ENCODE measurements around the gene SMG9. TPM values are rescaled to one million over a fixed set of nuclear protein-coding genes. Genes with fewer than 3 reads are reported as not detected.

Gene SMG9
- total and polyA plus RNA-seq, 4 donors = 5.4 to 8.9 (median 5.8) TPM

GRCh38 chr19:43783636-43784035 lies 28.9 kb upstream of the SMG9 start:
- no peaks in the 10 kb centered on the region for H3K36me3 ChIP-seq (ENCODE audit: control insufficient read depth in 4 of 4, insufficient read depth in 3 of 4, low read depth in 1 of 4, low read length in 3 of 4)
- H3K27me3 ChIP-seq (ENCODE audit: control insufficient read depth in 4 of 4, insufficient read depth in 4 of 4, low read length in 3 of 4) = no peaks in the 10 kb centered on the region
- H3K9me3 ChIP-seq (ENCODE audit: control insufficient read depth in 4 of 4, low read length in 3 of 4) = no peaks in the 10 kb centered on the region
- H3K9ac ChIP-seq (ENCODE audit: low read depth in 1 of 2, low read length in 2 of 2) = no peak overlapping the region
- H3K4me3 ChIP-seq (ENCODE audit: low read depth in 1 of 3, low read length in 3 of 3) = no peak overlapping the region
- 85% methylated on average over 8 of the region's 8 CpGs for WGBS
- H3K4me1 ChIP-seq (ENCODE audit: control insufficient read depth in 4 of 4, insufficient read depth in 4 of 4, low read length in 3 of 4) = no peaks in the 10 kb centered on the region
- no peak overlapping the region for H3K27ac ChIP-seq (ENCODE audit: low read depth in 1 of 2, low read length in 2 of 2)
- no peak for DNase-seq (ENCODE audit: low spot score)
- TF ChIP-seq TAF1 (conservative IDR thresholded peaks at IDR 0.05) (no peak), FOXA2 (IDR thresholded peaks at IDR 0.05) (no peak), RXRA (IDR thresholded peaks at IDR 0.05) (no peak)

DNA sequence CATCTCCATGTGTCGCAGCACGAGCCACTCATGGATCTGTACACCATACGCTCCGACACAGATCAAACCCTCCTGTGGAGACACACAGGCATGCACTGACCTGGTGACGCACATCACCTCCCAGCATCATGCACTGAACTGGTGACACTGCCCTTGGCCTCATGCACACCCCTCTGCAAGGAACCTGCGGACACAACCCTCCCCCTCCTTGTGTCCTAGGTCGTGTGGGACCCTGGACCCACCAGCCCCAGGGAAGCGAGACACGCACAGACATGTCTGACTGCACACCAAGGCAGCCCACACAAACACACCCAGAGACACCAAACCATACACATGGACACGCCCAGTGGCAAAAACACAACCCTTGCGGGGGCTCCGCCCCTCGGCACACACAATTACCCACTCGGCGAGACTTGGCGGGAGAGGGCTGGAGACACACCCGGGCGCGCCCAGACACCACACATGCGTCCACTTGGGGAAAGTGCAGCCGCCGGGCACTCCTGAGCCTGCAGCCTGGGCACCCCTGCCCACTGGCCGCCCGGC lies 28.0 kb upstream of the SMG9 start:
- WGBS = 76% methylated on average over 24 of the region's 24 CpGs
- H3K4me3 ChIP-seq (ENCODE audit: low read depth in 1 of 3, low read length in 3 of 3) = no peak overlapping the region
- H3K9me3 ChIP-seq (ENCODE audit: control insufficient read depth in 4 of 4, low read length in 3 of 4) = no peaks in the 10 kb centered on the region
- H3K27ac ChIP-seq (ENCODE audit: low read depth in 1 of 2, low read length in 2 of 2) = no peak overlapping the region
- no peak overlapping the region for H3K9ac ChIP-seq (ENCODE audit: low read depth in 1 of 2, low read length in 2 of 2)
- no peaks in the 10 kb centered on the region for H3K4me1 ChIP-seq (ENCODE audit: control insufficient read depth in 4 of 4, insufficient read depth in 4 of 4, low read length in 3 of 4)
- H3K27me3 ChIP-seq (ENCODE audit: control insufficient read depth in 4 of 4, insufficient read depth in 4 of 4, low read length in 3 of 4) = no peaks in the 10 kb centered on the region
- no peaks in the 10 kb centered on the region for H3K36me3 ChIP-seq (ENCODE audit: control insufficient read depth in 4 of 4, insufficient read depth in 3 of 4, low read depth in 1 of 4, low read length in 3 of 4)
- peak; percentile 75 for DNase-seq (ENCODE audit: low spot score)
- TF ChIP-seq JUND (IDR thresholded peaks at IDR 0.05) (no peak), FOXA2 (IDR thresholded peaks at IDR 0.05) (no peak), GABPA (IDR thresholded peaks at IDR 0.05 in 1 of 2, conservative IDR thresholded peaks at IDR 0.05 in 1 of 2) (no peak), HNF4A (conservative IDR thresholded peaks at IDR 0.05) (no peak)

DNA sequence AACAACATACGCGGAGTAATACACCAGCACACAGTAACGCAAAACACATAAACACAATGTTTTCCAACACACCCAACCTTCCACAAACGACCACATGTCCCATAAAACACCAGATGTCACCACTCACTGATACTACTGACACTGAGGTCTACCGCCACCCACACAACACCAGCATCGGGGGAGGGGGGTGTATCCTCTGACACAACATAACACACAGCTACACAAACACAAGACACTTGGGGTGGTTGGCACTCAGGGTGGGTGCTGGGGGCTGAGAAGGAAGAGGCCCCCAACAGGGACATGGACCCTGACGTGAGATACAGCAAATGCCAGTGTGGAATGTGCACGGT lies 27.5 kb upstream of the SMG9 start:
- WGBS = 59% methylated on average over 8 of the region's 8 CpGs
- no peak overlapping the region for H3K4me3 ChIP-seq (ENCODE audit: low read depth in 1 of 3, low read length in 3 of 3)
- H3K27ac ChIP-seq (ENCODE audit: low read depth in 1 of 2, low read length in 2 of 2) = no peak overlapping the region
- no peaks in the 10 kb centered on the region for H3K27me3 ChIP-seq (ENCODE audit: control insufficient read depth in 4 of 4, insufficient read depth in 4 of 4, low read length in 3 of 4)
- H3K4me1 ChIP-seq (ENCODE audit: control insufficient read depth in 4 of 4, insufficient read depth in 4 of 4, low read length in 3 of 4) = no peaks in the 10 kb centered on the region
- H3K36me3 ChIP-seq (ENCODE audit: control insufficient read depth in 4 of 4, insufficient read depth in 3 of 4, low read depth in 1 of 4, low read length in 3 of 4) = no peaks in the 10 kb centered on the region
- TF ChIP-seq REST (IDR thresholded peaks at IDR 0.05) = no peak
- H3K9me3 ChIP-seq (ENCODE audit: control insufficient read depth in 4 of 4, low read length in 3 of 4) = no peaks in the 10 kb centered on the region
- H3K9ac ChIP-seq (ENCODE audit: low read depth in 1 of 2, low read length in 2 of 2) = no peak overlapping the region
- no peak for DNase-seq (ENCODE audit: low spot score)

- Histone ChIP-seq H3K4me3 (ENCODE audit: low read depth in 1 of 3, low read length in 3 of 3) (no peak overlapping the region), H3K4me1 (ENCODE audit: control insufficient read depth in 4 of 4, insufficient read depth in 4 of 4, low read length in 3 of 4) (no peaks in the 10 kb centered on the region), H3K27me3 (ENCODE audit: control insufficient read depth in 4 of 4, insufficient read depth in 4 of 4, low read length in 3 of 4) (no peaks in the 10 kb centered on the region), H3K9me3 (ENCODE audit: control insufficient read depth in 4 of 4, low read length in 3 of 4) (no peaks in the 10 kb centered on the region), H3K27ac (ENCODE audit: low read depth in 1 of 2, low read length in 2 of 2) (no peak overlapping the region), H3K9ac (ENCODE audit: low read depth in 1 of 2, low read length in 2 of 2) (no peak overlapping the region), H3K36me3 (ENCODE audit: control insufficient read depth in 4 of 4, insufficient read depth in 3 of 4, low read depth in 1 of 4, low read length in 3 of 4) (no peaks in the 10 kb centered on the region)
- DNase-seq (ENCODE audit: low spot score) = no peak
- WGBS = 82% methylated on average over 14 of the region's 14 CpGs
- TF ChIP-seq RXRA (IDR thresholded peaks at IDR 0.05) (no peak), RAD21 (IDR thresholded peaks at IDR 0.05) (no peak), JUND (IDR thresholded peaks at IDR 0.05) (no peak), NR2F2 (IDR thresholded peaks at IDR 0.05) (no peak), HNF4A (conservative IDR thresholded peaks at IDR 0.05) (no peak), EGR1 (IDR thresholded peaks at IDR 0.05; ENCODE audit: low read depth in 2 of 2) (no peak), GABPA (IDR thresholded peaks at IDR 0.05 in 1 of 2, conservative IDR thresholded peaks at IDR 0.05 in 1 of 2) (no peak), SP1 (IDR thresholded peaks at IDR 0.05) (no peak), HNF4G (IDR thresholded peaks at IDR 0.05) (no peak), FOXA1 (IDR thresholded peaks at IDR 0.05) (no peak), FOXA2 (IDR thresholded peaks at IDR 0.05) (no peak)
- TF ChIP-seq, protein P1, sequence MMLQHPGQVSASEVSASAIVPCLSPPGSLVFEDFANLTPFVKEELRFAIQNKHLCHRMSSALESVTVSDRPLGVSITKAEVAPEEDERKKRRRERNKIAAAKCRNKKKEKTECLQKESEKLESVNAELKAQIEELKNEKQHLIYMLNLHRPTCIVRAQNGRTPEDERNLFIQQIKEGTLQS (IDR thresholded peaks at IDR 0.05) = no peak
- TF ChIP-seq, protein P2, sequence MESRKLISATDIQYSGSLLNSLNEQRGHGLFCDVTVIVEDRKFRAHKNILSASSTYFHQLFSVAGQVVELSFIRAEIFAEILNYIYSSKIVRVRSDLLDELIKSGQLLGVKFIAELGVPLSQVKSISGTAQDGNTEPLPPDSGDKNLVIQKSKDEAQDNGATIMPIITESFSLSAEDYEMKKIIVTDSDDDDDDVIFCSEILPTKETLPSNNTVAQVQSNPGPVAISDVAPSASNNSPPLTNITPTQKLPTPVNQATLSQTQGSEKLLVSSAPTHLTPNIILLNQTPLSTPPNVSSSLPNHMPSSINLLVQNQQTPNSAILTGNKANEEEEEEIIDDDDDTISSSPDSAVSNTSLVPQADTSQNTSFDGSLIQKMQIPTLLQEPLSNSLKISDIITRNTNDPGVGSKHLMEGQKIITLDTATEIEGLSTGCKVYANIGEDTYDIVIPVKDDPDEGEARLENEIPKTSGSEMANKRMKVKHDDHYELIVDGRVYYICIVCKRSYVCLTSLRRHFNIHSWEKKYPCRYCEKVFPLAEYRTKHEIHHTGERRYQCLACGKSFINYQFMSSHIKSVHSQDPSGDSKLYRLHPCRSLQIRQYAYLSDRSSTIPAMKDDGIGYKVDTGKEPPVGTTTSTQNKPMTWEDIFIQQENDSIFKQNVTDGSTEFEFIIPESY (IDR thresholded peaks at IDR 0.05) = no peak
- TF ChIP-seq, protein P3, sequence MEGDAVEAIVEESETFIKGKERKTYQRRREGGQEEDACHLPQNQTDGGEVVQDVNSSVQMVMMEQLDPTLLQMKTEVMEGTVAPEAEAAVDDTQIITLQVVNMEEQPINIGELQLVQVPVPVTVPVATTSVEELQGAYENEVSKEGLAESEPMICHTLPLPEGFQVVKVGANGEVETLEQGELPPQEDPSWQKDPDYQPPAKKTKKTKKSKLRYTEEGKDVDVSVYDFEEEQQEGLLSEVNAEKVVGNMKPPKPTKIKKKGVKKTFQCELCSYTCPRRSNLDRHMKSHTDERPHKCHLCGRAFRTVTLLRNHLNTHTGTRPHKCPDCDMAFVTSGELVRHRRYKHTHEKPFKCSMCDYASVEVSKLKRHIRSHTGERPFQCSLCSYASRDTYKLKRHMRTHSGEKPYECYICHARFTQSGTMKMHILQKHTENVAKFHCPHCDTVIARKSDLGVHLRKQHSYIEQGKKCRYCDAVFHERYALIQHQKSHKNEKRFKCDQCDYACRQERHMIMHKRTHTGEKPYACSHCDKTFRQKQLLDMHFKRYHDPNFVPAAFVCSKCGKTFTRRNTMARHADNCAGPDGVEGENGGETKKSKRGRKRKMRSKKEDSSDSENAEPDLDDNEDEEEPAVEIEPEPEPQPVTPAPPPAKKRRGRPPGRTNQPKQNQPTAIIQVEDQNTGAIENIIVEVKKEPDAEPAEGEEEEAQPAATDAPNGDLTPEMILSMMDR (IDR thresholded peaks at IDR 0.05; ENCODE audit: low read depth, low read length, missing input control) = no peak
These were observed 27.0 kb upstream of the SMG9 start for GRCh38 chr19:43781630-43782310.
